ENCODE results near the gene DMD.

- TF ChIP-seq CTCF (conservative IDR thresholded peaks at IDR 0.05; ENCODE audit: low read length) (no peak), EZH2phosphoT487 (IDR thresholded peaks at IDR 0.05; ENCODE audit: borderline replicate concordance) (no peak)
These were observed 1618.0 kb downstream of the DMD start for GRCh38 chrX:31593353-31593752.
